Small intestine (tissue), 7 donors: ENCODE data around the gene CRACR2B. TPM values are rescaled to one million over a fixed set of nuclear protein-coding genes. Genes with fewer than 3 reads are reported as not detected.

Experiments
- DNase-seq, 2 donors: peaks; one replicate each; pipeline versions ENCODE4 v3.0.0 to v3.0.0-alpha.2; 2013
- FAIRE-seq: peaks from 2 replicates; lab custom pipeline; 2012; peaks lifted over from hg19 to GRCh38; lab: Jason Lieb, UNC
- H3K27ac ChIP-seq, 3 donors: one replicate each; pipeline ENCODE4 v1.5.1; 2013; ENCODE audit warnings: low read length in 2 of 3, mild to moderate bottlenecking in 2 of 3, control low read depth in 1 of 3, inconsistent platforms in 1 of 3, low read depth in 1 of 3, moderate library complexity in 1 of 3
- H3K27me3 ChIP-seq, 3 donors: one replicate each; pipeline ENCODE4 v1.6.1; 2013; ENCODE audit warnings: low read length in 3 of 3, inconsistent platforms in 1 of 3; ENCODE audit not compliant: control insufficient read depth in 3 of 3, insufficient read depth in 3 of 3
- H3K36me3 ChIP-seq, 3 donors: one replicate each; pipeline ENCODE4 v1.6.1; 2013; ENCODE audit warnings: low read length in 3 of 3, inconsistent platforms in 1 of 3, low read depth in 1 of 3, mild to moderate bottlenecking in 1 of 3, moderate library complexity in 1 of 3; ENCODE audit not compliant: control insufficient read depth in 3 of 3, insufficient read depth in 2 of 3
- H3K4me1 ChIP-seq, 3 donors: one replicate each; pipeline ENCODE4 v1.6.1; 2013; ENCODE audit warnings: low read length in 2 of 3, inconsistent platforms in 1 of 3, low read depth in 1 of 3, mild to moderate bottlenecking in 1 of 3, moderate library complexity in 1 of 3; ENCODE audit not compliant: control insufficient read depth in 3 of 3, insufficient read depth in 2 of 3
- H3K4me3 ChIP-seq, 3 donors: one replicate each; pipeline ENCODE4 v1.5.1; 2013; ENCODE audit warnings: low read length in 3 of 3, control low read depth in 1 of 3, inconsistent platforms in 1 of 3, low read depth in 1 of 3, mild to moderate bottlenecking in 1 of 3, moderate library complexity in 1 of 3
- H3K9me3 ChIP-seq, 2 donors: one replicate each; pipeline ENCODE4 v1.6.1; 2013; ENCODE audit warnings: low read depth in 1 of 2, low read length in 1 of 2; ENCODE audit not compliant: control insufficient read depth in 2 of 2, insufficient read depth in 1 of 2
- WGBS, 3 donors: extraction: QIAGEN DNeasy Blood & Tissue Kit; methylation state at CpG; one replicate each; pipeline ENCODE4 v1.1.7; 2013; 5-methylcytosine and 5-hydroxymethylcytosine counted together
- polyA plus RNA-seq, 4 donors: library from polyadenylated mRNA; stranded (reverse) in 3 of 4; unstranded in 1 of 4; fragments of 200-250 nt in 3 of 4; fragments of 120-200 nt in 1 of 4; gene quantifications; one replicate each; pipeline versions ENCODE4 v1.2.1 to v1.2.3, GENCODE V29; 2013
- donor health status: healthy with polysubstance abuse.
- donor health status: control.
- donor health status: control.
- donor health status: Bipolar disorder and iron deficiency.
- donor health status: healthy.

The CRACR2B gene
- polyA plus RNA-seq, 4 donors = 38.7 to 88.8 (median 65.2) TPM

DNA sequence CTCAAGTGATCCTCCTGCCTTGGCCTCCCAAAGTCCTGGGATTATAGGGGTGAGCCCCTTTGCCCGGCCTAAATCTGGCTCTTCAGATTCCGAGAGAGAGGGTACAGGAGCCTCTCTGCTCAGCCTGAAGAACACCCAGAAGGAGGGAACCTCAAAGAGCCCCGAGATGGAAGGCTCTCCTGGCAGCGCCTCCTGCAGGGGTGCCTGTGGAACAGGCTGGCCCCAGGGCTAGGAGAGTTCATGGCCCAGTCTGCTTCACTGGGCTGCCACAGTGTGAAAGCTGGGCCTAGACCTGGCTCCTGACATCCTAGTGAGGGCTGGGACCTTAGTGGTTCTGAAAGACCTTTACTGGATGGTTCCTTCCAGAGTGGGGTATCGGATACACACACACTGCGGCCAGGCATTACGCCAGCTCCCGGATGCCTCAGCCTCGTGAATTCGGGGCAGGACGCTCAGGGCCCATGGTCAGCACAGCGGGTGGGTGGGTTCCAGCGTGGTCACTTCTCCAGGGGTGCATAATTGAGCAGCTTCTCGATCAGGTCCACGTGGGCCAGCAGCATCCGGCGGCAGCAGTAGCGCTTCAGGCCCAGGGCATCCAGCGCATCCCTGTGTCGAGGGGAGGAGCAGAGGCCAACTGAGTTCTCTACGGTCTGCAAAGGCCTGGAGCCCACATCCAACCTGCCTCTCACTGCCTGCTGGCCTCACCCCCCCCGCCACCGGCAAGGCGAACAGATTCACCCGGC lies 12.3 kb downstream of the CRACR2B start:
- no peaks in the 10 kb centered on the region for H3K9me3 ChIP-seq
- H3K4me3 ChIP-seq = no peak overlapping the region
- peaks cover 14 to 61% (median 15%) of the 10 kb centered on the region in 3 donors for H3K36me3 ChIP-seq
- DNase-seq (no peak), FAIRE-seq (no peak)
- H3K4me1 ChIP-seq = peaks cover 4 to 67% (median 11%) of the 10 kb centered on the region in 3 donors
- no peak overlapping the region for H3K27ac ChIP-seq
- WGBS, 3 donors = 79 to 86% (median 82%) methylated on average over 24 to 25 of the region's 25 CpGs
- peaks cover 0 to 19% (median 0%) of the 10 kb centered on the region in 3 donors for H3K27me3 ChIP-seq

- Histone ChIP-seq H3K27me3 (peaks cover 0 to 35% (median 0%) of the 10 kb centered on the region in 3 donors), H3K4me3 (peak overlapping the region; percentile 80 to 94 (median 85)), H3K4me1 (peaks cover 4 to 59% (median 9%) of the 10 kb centered on the region in 3 donors), H3K36me3 (peaks cover 11 to 44% (median 15%) of the 10 kb centered on the region in 3 donors), H3K27ac (peak overlapping the region; percentile 38 to 89 (median 80)), H3K9me3 (no peaks in the 10 kb centered on the region)
- DNase-seq = no peak
- no peak for FAIRE-seq
- WGBS, 3 donors = 1% methylated on average over 23 to 27 of the region's 27 CpGs
Measured at GRCh38 chr11:841981-842369, 14.3 kb downstream of the CRACR2B start.

DNA sequence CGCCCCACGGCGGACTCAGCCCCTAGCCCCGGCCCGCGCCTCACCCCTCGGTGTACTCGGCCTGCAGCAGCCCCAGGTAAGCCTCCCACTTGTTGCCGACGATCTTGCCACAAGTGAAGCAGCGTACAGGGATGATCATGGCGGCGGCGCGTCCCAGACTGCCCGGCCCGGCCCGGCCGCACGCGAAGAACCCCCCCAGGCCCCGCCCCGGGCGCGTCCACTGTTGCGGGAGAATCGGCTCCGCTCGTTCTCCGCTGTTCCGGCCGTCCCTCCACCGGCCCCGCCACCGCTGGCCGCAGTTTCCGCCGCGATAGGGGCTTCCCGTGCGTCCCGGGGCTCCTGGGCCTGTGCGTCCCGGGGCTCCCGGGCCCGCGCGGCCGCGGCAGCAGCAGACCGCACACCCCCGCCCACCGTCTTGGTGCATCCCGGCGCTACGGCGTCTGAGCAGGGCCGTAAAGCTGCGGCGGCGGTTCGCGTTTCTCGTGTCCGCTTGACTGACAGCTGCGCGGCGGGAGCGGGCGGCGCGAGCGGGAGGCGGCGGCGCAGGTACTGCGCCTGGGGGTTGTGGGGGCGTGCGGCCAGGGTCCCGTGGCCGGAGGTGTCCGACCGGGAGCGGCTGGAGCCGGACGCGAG lies 14.8 kb downstream of the CRACR2B start, which contains the start of the genes POLR2L and TSPAN4:
Gene POLR2L, minus strand, starts transcription at position 160 of the 633 bp plus-strand sequence. Its CDS starts 21 bp downstream, at position 139.
Gene TSPAN4, plus strand, starts transcription at position 483 of the 633 bp plus-strand sequence. CDS start 7,453 bp downstream, outside the sequence.
- H3K27me3 ChIP-seq = peaks cover 0 to 38% (median 0%) of the 10 kb centered on the region in 3 donors
- H3K27ac ChIP-seq = peak within 1 kb of the TSS; percentile 73 to 89 (median 80)
- peaks cover 4 to 54% (median 9%) of the 10 kb centered on the region in 3 donors for H3K4me1 ChIP-seq
- no peaks in the 10 kb centered on the region for H3K9me3 ChIP-seq
- 0 to 1% (median 1%) methylated on average over 55 to 87 of the region's 87 CpGs for WGBS, 3 donors
- DNase-seq (peak; percentile 81 to 94), FAIRE-seq (no peak)
- H3K4me3 ChIP-seq = peak within 1 kb of the TSS; percentile 80 to 94 (median 85)
- H3K36me3 ChIP-seq = peaks cover 6 to 38% (median 15%) of the 10 kb centered on the region in 3 donors

GRCh38 chr11:843086-843734 lies 15.5 kb downstream of the CRACR2B start:
- Histone ChIP-seq H3K4me1 (peaks cover 4 to 49% (median 9%) of the 10 kb centered on the region in 3 donors), H3K27ac (peak overlapping the region; percentile 16 to 84 (median 73)), H3K4me3 (peak overlapping the region; percentile 43 to 85 (median 80)), H3K9me3 (no peaks in the 10 kb centered on the region), H3K27me3 (peaks cover 0 to 45% (median 0%) of the 10 kb centered on the region in 3 donors), H3K36me3 (peaks cover under 1 to 31% (median 8%) of the 10 kb centered on the region in 3 donors)
- DNase-seq (no peak), FAIRE-seq (no peak)
- WGBS, 3 donors = 1% methylated on average over 22 to 53 of the region's 53 CpGs

DNA sequence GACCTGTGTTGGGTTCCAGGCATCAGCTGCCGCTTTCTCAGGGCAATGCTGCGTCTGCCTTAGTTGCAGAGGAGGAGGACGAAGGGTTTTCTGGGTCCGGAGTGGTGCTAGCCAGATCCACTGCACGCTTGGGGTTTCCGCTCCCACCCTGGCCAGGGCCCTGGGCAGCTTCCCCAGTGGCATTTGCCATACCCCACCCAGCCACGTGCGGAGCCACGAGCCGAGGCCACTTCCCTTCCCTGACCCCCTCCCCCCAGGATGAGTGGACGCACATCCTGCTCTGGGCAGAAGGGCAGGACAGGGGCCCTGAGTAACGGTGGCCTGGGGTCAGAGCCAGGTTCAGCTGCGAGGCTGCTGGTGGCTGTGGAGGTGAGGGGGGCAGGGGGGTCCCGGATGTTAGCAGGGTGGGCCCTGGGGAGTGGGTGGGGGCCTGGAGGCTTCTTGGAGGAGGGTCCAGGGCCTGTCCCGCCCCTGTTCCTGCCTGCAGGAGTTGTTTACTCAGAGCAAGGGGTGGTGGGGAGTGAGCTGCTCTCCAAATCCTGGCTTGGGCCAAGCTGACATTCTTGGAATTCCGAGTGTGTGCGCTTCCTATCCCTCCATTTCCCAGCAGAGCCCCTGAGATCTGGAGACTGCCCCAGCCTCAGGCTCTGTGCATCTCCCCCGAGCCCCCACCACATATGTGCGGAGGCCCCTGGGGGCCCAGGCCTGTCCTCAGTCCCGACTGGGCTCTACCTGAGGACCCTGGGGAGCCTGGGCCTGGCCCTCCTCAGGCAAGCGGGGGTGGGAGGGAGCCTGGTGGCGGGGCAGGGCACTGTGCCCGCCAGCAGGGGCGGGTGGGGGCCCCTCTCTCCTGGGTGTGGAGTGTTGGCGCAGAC lies 16.3 kb downstream of the CRACR2B start:
- Histone ChIP-seq H3K4me1 (peaks cover 4 to 48% (median 13%) of the 10 kb centered on the region in 3 donors), H3K27ac (peak overlapping the region; percentile 6 to 84 (median 73)), H3K27me3 (peaks cover 0 to 53% (median 0%) of the 10 kb centered on the region in 3 donors), H3K36me3 (peaks cover 0 to 23% (median 2%) of the 10 kb centered on the region in 3 donors), H3K4me3 (peak overlapping the region; percentile 43 to 85 (median 80)), H3K9me3 (no peaks in the 10 kb centered on the region)
- DNase-seq (peak; percentile 27 to 61), FAIRE-seq (no peak)
- 7 to 13% (median 7%) methylated on average over 19 to 25 of the region's 25 CpGs for WGBS, 3 donors

GRCh38 chr11:844693-845644 lies 17.2 kb downstream of the CRACR2B start:
- Histone ChIP-seq H3K36me3 (peaks cover 0 to 14% (median 0%) of the 10 kb centered on the region in 3 donors), H3K27me3 (peaks cover 0 to 56% (median 4%) of the 10 kb centered on the region in 3 donors), H3K4me3 (no peak overlapping the region), H3K4me1 (peaks cover 4 to 43% (median 13%) of the 10 kb centered on the region in 3 donors), H3K9me3 (no peaks in the 10 kb centered on the region), H3K27ac (peak overlapping the region in 2 of 3 donors; percentile 73 to 84)
- FAIRE-seq = no peak
- 34 to 38% (median 34%) methylated on average over 25 to 31 of the region's 31 CpGs for WGBS, 3 donors
- peak in 1 of 2 donors; percentile 66 for DNase-seq
